ENCODE data around the gene TRABD. TPM values are rescaled to one million over a fixed set of nuclear protein-coding genes. Genes with fewer than 3 reads are reported as not detected.
A peak's percentile ranks its signal among the peaks of the same experiment; 100 is the strongest.

TRABD gene
- total RNA-seq, 4 donors from 2014 or later: 18.3 to 43.1 (median 28.4) TPM

GRCh38 chr22:50148166-50148500, 37.6 kb upstream of the TRABD start:
- no peak for DNase-seq (ENCODE audit: low spot score)
- no peak for ATAC-seq (ENCODE audit: low FRiP score)
- no peak for TF ChIP-seq CTCF (IDR thresholded peaks at IDR 0.05)

- peak; percentile 32 for ATAC-seq (ENCODE audit: low FRiP score)
- DNase-seq (ENCODE audit: low spot score): no peak
- TF ChIP-seq CTCF (IDR thresholded peaks at IDR 0.05): no peak
These were observed 36.6 kb upstream of the TRABD start for GRCh38 chr22:50148991-50149721.

GRCh38 chr22:50150161-50151129, 35.3 kb upstream of the TRABD start:
- DNase-seq (ENCODE audit: low spot score) (no peak), ATAC-seq (ENCODE audit: low FRiP score) (no peak)
- TF ChIP-seq CTCF (IDR thresholded peaks at IDR 0.05): no peak

- ATAC-seq (ENCODE audit: low FRiP score) (no peak), DNase-seq (ENCODE audit: low spot score) (no peak)
These were observed 33.9 kb upstream of the TRABD start for GRCh38 chr22:50151571-50152537.

GRCh38 chr22:50153056-50153755, 32.5 kb upstream of the TRABD start:
- no peak for TF ChIP-seq CTCF (IDR thresholded peaks at IDR 0.05)

More at GRCh38 chr22:50151571-50152537, 33.9 kb upstream of the TRABD start:
- TF ChIP-seq CTCF (IDR thresholded peaks at IDR 0.05): no peak

GRCh38 chr22:50153756-50154140, 32.0 kb upstream of the TRABD start:
- TF ChIP-seq CTCF (IDR thresholded peaks at IDR 0.05): no peak
- no peak for DNase-seq (ENCODE audit: low spot score)
- ATAC-seq (ENCODE audit: low FRiP score): no peak

More at GRCh38 chr22:50153056-50153755, 32.5 kb upstream of the TRABD start:
- no peak for ATAC-seq (ENCODE audit: low FRiP score)
- DNase-seq (ENCODE audit: low spot score): no peak

All from omental fat pad (tissue), 4 donors.